HG03521 (cell line): ENCODE measurements around the gene SH3GL3.

Source experiments
- ATAC-seq: cut with Tn5 transposase; IDR thresholded peaks from one replicate; pipeline ENCODE4 v1.9.1; 2021; ENCODE audit warnings: mild to moderate bottlenecking, moderate library complexity; ENCODE audit not compliant: unreplicated experiment

SH3GL3 gene

GRCh38 chr15:83658430-83659416 is 211.6 kb downstream of the SH3GL3 start:
- no peak for ATAC-seq

GRCh38 chr15:83659417-83659812 is 212.3 kb downstream of the SH3GL3 start:
- ATAC-seq: no peak

GRCh38 chr15:83665480-83665879 is 218.3 kb downstream of the SH3GL3 start:
- no peak for ATAC-seq
